GM18507 (cell line): Measurements from ENCODE around the gene CLEC16A.

ENCODE experiments used
- DNase-seq: peaks from one replicate; pipeline ENCODE4 v3.0.0; 2011; ENCODE audit warnings: low read depth; ENCODE audit not compliant: insufficient read length; ENCODE audit errors: extremely low spot score
- FAIRE-seq: peaks from 2 replicates; lab custom pipeline; 2011; peaks lifted over from hg19 to GRCh38; lab: Jason Lieb, UNC

CLEC16A gene

DNA sequence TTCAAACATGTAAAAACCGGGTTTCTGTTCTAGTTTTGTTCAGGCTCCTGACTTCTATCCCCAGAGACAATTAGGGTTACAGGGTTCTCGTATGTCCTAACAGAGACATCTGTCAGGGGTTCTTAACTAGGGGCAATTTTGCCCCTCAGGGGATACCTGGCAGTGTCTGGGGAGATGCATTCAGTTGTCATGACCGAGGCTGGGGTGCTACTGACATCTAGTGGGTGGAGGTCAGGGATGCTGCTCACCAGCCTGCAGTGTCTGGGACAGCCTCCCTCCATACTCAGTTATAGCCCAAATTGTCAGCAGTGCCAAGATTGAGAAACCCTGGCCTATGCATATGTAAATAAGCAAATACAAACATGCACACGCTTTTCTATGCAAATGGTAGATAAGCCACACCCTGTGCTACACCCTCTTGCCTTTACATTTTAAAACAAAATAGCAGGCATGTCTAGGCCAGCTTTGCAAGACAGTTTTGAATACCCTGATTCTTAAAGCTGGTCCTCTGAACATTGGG is 37.4 kb downstream of the CLEC16A start:
- FAIRE-seq (peak; percentile 83), DNase-seq (peak; percentile 37)

DNA sequence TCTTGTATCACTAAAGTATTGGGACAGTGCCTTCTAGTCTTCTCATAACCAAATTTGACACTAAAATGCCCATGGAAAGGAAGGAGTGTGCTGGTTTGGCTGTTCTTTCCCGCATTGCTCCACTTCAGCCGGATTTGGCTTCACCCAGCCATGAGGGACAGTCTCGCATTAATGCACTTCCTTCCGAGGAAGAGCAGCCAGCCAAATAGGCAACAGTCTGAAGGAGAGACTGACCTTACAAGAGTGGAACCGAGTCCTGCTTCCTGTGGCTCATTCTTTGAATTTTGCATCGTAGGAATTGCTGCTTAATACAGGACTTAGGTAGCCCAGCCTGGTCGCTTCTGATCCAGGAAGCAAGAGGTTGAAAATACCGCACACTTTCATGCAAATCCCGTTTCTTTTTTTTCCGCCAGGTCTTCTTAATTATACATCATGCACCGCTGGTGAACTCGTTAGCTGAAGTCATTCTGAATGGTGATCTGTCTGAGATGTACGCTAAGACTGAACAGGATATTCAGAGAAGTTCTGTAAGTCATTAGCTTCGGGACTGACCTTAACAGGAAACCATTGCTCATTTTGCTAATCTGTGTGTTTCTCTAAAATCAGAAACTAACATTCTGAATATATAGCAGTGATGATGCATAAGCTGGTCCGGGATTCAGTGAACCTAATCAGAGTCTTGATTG is 38.2 kb downstream of the CLEC16A start:
- DNase-seq: peak; percentile 28
- peak; percentile 77 for FAIRE-seq

DNA sequence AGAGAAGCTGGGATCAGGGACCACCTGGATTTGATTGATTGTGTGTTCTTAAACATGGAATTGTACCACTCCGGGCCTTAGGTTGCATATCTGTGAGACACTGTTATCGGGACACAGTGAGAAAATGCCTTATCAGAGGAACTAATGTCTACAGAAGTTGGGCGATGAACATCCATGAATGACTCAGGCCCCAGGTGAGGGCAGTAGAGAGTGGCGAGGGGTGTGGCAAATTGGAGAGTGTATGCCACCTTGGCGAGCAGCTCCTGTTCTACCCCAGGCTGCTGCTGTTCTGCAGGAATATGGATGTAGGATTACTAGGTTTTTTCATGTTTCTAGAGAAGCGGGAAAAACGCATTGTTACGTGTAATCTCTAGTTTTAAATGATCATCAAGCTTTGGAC is 38.8 kb downstream of the CLEC16A start:
- FAIRE-seq: no peak
- no peak for DNase-seq

GRCh38 chr16:10984509-10984908 is 40.1 kb downstream of the CLEC16A start:
- DNase-seq (no peak), FAIRE-seq (no peak)

GRCh38 chr16:10987361-10988163 is 43.2 kb downstream of the CLEC16A start:
- DNase-seq (no peak), FAIRE-seq (peak; percentile 35)

DNA sequence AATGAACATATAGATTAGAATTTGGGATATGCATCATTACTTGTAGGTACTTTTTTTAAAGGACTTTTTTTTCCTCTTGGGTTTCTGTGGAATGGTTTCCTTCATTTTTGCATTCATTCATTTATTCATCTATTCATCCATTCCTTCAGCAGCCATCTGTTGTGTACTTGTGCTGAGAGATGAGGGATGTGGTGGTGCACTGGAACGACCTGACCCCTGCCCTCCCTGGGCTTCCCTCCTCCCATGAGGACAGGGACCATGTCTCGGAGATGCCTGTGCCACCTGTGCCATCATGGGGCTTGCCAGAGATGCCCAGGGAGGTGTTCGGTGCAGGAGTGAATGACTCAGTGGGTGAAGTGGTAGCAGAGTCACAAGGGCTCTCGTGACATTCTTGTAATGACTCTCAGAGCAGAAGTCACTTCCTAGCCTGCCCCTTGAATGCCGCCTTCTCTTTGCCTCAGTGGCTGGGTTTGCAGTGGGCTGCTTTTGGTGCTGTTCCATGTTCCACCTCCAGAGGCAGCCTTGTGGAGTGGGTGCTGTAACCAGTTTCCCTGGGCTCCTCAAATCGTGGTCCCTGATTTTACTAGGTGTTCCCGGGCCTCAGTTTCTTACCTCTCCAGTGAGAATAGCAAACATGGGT is 43.9 kb downstream of the CLEC16A start:
- FAIRE-seq: peak; percentile 33
- DNase-seq: no peak

DNA sequence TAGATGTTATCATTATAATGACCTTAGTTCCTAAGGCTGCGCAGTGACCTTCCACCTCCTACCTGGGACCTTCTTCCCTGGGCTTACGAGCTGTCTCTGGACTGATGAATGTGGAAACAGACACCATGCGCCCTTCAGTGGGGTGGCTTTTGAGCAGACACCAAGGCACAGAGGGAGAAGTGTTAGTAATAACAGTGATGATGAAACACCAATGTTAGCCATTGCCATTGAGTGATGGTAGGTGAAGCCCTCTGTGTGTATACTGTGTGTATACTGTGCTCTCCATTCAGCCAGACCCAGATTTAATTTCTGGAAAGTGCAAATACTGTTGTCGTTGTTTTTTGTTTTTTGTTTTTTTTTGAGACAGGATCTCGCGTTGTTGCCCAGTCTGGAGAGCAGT is 44.5 kb downstream of the CLEC16A start:
- DNase-seq: no peak
- FAIRE-seq: no peak

GRCh38 chr16:10989559-10989958 is 45.2 kb downstream of the CLEC16A start:
- FAIRE-seq (no peak), DNase-seq (no peak)

DNA sequence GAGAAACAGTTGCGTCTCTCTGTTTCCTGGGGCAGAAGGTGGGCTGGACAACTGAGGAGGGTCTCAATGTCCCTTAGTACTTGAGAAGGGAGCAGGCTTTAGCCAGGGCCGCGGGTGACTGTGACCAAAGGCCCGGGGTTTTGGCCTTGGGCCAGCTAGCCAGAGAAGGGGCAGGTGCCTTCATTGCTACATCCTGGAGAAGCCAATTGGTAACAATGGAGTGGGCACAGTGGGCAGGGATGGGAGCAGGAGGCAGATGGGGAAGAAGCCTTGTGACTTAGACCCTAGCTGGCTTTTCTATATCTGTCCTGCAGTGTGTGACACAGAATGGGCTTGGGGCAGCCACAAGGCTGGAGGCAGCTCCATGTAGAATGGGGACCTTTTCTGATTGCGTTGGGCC is 46.0 kb downstream of the CLEC16A start:
- FAIRE-seq (no peak), DNase-seq (no peak)

DNA sequence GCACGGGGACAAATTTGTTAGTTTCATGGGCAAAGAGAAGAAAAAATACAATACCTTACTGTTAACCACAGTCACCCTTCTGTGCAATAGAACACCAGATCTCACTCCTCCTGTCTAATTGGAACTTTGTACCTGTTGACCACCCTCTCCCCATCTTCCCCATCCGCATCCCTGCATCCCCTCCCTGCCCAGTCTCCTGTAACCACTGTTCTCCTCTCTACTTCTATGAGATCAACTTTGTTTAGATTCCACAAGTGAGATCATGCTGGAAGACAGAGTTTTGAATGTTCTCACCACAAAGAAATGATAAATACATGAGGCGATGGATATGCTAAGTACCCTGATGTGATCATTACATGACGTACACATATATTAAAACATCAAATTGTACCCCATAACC is 47.7 kb downstream of the CLEC16A start:
- FAIRE-seq (no peak), DNase-seq (no peak)

- no peak for DNase-seq
- FAIRE-seq: no peak
Measured at GRCh38 chr16:10992797-10993196, 48.4 kb downstream of the CLEC16A start.

GRCh38 chr16:10993649-10994048 is 49.3 kb downstream of the CLEC16A start:
- no peak for FAIRE-seq

GRCh38 chr16:10994571-10994970 is 50.2 kb downstream of the CLEC16A start:
- no peak for DNase-seq
- FAIRE-seq: no peak

More at GRCh38 chr16:10993649-10994048, 49.3 kb downstream of the CLEC16A start:
- DNase-seq: no peak

DNA sequence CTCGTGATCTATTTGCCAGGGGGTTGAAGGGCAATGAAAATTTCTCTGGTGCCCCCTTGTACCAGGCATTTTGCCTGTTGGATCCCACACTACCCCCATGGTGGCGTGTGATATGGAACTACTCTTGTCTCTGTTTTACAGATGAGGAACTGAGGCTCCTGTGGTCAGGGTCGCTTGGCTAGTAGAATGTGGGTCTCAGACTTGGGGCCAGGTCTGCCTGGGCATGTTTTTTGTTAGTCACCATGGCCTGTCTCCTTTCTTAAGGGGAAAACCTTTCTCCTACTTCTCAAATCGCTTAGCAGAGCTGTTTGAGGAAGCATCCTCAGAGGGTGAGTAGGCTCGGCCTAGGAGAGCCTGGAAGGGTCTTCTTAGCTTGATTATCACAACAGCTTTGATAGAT is 51.2 kb downstream of the CLEC16A start:
- DNase-seq (no peak), FAIRE-seq (no peak)

GRCh38 chr16:10997485-10997884 is 53.1 kb downstream of the CLEC16A start:
- FAIRE-seq: no peak
- DNase-seq: no peak

DNA sequence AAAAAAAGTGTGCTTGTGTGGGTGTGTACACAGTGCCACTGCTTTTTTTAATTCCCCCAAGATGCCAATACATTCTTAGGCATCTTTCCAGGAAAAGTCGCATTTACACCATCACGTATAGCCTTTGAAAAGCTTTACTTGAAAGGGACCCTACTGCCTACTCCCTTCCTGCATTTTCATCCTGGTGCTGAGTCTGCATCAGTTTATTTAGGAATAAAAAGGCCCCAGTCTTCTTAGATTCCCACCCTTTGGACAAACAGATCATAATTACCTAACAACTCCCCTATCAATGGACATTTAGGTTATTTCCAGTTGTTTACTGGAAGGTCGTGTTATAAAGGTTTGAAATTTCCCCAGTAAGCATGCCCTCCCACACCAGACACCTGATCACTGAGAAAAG is 54.9 kb downstream of the CLEC16A start:
- DNase-seq: no peak
- FAIRE-seq: no peak

DNA sequence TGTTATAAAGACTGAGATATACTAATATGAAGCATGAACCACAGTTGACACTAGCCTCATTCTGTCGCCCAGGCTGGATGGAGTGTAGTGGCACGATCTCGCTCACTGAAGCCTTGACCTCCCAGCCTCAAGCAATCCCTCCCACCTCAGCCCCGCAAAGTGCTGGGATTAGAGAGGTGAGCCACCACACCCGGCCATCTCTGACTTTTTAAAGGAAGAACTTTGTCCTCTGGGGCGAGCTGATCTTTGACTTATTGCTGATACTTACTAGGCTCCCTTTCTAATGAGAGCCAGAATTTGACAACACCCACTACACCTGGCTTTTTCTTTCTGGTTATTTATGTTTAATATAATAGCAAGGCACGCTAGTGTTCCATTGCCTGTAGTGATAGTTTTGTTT is 57.2 kb downstream of the CLEC16A start:
- FAIRE-seq: no peak
- DNase-seq: no peak

DNA sequence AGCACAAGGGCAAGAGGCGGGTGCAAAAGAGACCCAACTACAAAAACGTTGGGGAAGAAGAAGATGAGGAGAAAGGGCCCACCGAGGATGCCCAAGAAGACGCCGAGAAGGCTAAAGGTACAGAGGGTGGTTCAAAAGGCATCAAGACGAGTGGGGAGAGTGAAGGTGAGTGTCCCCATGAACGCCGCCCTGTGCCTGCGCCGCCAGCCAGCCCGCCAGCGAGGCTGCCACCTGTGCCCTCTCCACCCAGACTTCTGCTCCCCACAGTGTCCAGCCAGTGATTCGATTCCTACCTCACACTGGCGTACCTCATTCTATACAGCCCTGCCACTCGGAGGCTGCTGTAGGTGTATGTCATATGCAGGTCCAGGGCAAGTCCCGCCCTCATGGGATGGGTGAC is 58.8 kb downstream of the CLEC16A start:
- FAIRE-seq (no peak), DNase-seq (no peak)

GRCh38 chr16:11004351-11004750 is 60.0 kb downstream of the CLEC16A start:
- FAIRE-seq (no peak), DNase-seq (no peak)

DNA sequence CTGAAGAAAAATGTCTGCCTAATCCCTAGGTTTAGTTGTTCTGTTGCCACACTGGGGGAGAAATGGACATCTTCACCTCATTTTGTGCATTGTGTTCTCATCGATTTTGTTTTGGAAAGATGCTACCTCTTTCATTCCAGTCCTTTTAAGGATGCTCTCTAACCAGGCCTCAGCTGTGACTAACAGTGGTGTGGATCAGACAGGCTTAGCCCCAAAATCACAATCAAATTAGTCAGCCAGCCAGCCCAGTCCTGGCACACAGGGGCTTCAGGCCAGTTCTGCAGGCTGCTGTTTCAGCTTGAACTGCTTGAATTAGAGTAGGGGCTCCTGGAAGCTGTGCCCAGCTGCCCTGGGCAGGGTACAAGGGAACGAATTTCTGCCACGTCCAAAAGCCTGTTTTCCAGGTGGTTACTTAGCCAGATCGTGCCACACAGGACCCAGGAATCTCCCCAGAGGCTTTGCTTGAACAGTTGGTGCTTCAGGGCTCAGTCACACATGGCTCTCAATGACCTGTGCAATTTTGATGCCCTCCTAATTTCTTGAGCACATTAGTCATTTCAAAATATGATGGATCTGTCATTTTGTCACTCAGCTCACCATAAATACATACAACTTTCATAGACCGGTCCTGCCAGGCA is 60.7 kb downstream of the CLEC16A start:
- no peak for DNase-seq
- no peak for FAIRE-seq
